Measurements from ENCODE around the gene CCNDBP1.

The CCNDBP1 gene

DNA sequence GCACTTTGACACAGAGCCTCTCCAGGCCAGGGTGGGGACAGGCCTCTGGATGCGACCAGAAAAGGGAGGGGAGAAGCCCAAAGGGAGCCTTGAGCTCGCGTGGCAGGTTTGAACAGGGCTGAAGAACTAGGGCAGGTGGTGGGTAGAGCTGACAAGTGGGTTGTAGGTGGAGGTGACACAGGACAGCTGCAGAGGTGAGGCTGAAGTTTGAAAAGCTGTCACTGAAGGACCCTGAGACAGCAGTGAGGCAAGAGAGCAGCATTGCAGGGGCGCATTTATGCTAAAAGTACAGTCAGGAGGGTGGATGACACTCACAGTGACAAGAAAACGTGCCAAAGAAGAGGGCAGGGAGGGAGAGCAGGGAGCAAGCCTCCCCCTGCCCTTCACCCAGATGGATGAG, 57.4 kb downstream of the CCNDBP1 start:
- TF ChIP-seq, protein P1, sequence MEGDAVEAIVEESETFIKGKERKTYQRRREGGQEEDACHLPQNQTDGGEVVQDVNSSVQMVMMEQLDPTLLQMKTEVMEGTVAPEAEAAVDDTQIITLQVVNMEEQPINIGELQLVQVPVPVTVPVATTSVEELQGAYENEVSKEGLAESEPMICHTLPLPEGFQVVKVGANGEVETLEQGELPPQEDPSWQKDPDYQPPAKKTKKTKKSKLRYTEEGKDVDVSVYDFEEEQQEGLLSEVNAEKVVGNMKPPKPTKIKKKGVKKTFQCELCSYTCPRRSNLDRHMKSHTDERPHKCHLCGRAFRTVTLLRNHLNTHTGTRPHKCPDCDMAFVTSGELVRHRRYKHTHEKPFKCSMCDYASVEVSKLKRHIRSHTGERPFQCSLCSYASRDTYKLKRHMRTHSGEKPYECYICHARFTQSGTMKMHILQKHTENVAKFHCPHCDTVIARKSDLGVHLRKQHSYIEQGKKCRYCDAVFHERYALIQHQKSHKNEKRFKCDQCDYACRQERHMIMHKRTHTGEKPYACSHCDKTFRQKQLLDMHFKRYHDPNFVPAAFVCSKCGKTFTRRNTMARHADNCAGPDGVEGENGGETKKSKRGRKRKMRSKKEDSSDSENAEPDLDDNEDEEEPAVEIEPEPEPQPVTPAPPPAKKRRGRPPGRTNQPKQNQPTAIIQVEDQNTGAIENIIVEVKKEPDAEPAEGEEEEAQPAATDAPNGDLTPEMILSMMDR (IDR thresholded peaks at IDR 0.05; ENCODE audit: low read depth, low read length): no peak
- TF ChIP-seq EZH2phosphoT487 (IDR thresholded peaks at IDR 0.05; ENCODE audit: low read depth): no peak
- no peaks in the 10 kb centered on the region for H3K79me2 ChIP-seq (ENCODE audit: low read length)
- H3K27me3 ChIP-seq (ENCODE audit: low read depth, low read length): no peaks in the 10 kb centered on the region
- H3K4me1 ChIP-seq (ENCODE audit: low read length): peaks cover 5% of the 10 kb centered on the region
- H3K9me3 ChIP-seq (ENCODE audit: insufficient read depth, low read length): no peaks in the 10 kb centered on the region
- no peak overlapping the region for H3K9ac ChIP-seq (ENCODE audit: low read length)
- H3K4me3 ChIP-seq (ENCODE audit: low read length): no peak overlapping the region
- peaks cover 8% of the 10 kb centered on the region for H3K36me3 ChIP-seq (replicated peaks; ENCODE audit: low read depth, low read length)
- H2AFZ ChIP-seq (ENCODE audit: low read depth, low read length): no peak overlapping the region
- H3K27ac ChIP-seq (ENCODE audit: low read length): no peak overlapping the region
- H4K20me1 ChIP-seq (ENCODE audit: insufficient read depth, low read length): no peaks in the 10 kb centered on the region
- no peak overlapping the region for H3K4me2 ChIP-seq (ENCODE audit: low read length)

DNA sequence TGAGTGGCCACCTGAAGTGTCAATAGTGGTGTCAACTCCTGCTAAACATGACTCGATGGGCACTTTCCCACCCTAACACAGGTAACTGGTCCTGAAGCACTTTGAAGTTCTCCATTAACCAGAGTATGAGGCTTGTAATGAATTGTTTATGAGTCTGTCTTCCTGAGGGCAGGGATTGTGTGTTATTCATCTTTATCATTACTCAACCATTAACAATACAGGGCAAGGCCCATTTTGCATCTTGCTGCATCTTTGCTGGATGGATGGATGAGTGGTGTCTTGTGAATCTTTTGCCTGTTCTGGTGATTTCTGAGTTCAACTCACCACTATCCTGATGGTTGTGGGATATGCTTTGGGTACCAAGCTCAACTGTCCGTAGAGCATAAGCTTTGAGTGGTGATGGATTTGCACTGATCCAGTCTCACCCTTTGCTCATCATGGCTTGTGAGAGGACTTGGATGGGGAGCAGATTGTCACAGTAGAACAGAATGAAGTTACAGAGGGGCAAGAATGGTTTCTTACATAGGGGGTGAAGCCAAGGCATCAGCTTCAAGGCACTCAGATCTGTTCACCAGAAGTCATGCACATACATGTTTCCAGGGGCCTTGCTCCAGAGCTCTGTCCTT, 57.9 kb downstream of the CCNDBP1 start:
- no peaks in the 10 kb centered on the region for H3K79me2 ChIP-seq (ENCODE audit: low read length)
- H3K27ac ChIP-seq (ENCODE audit: low read length): no peak overlapping the region
- no peak for TF ChIP-seq EZH2phosphoT487 (IDR thresholded peaks at IDR 0.05; ENCODE audit: low read depth)
- TF ChIP-seq, protein P1 (IDR thresholded peaks at IDR 0.05; ENCODE audit: low read depth, low read length): no peak
- no peak overlapping the region for H3K4me3 ChIP-seq (ENCODE audit: low read length)
- H3K9ac ChIP-seq (ENCODE audit: low read length): no peak overlapping the region
- no peaks in the 10 kb centered on the region for H3K9me3 ChIP-seq (ENCODE audit: insufficient read depth, low read length)
- H3K4me2 ChIP-seq (ENCODE audit: low read length): no peak overlapping the region
- H4K20me1 ChIP-seq (ENCODE audit: insufficient read depth, low read length): no peaks in the 10 kb centered on the region
- no peaks in the 10 kb centered on the region for H3K27me3 ChIP-seq (ENCODE audit: low read depth, low read length)
- H3K36me3 ChIP-seq (replicated peaks; ENCODE audit: low read depth, low read length): peaks cover 8% of the 10 kb centered on the region
- no peak overlapping the region for H2AFZ ChIP-seq (ENCODE audit: low read depth, low read length)
- H3K4me1 ChIP-seq (ENCODE audit: low read length): peaks cover 10% of the 10 kb centered on the region

DNA sequence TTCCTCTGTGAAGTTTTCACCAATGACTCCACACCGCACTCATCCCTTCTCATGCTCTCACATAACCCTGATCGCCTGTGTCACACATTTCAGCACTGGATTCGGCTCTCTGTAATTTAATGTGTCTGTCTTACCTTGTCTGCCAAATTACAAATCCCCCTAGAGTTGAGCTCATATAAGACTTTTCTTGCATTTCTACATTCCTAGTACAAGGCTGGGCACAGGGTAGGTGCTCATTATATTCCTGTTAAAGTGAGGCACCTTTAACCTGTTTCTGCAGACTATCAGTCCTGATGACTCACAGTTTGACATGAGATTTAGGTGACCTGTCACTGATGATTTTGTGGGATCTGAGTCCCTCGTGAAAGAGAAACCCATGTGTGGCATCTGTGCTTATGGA, 58.9 kb downstream of the CCNDBP1 start:
- no peak overlapping the region for H3K27ac ChIP-seq (ENCODE audit: low read length)
- H3K79me2 ChIP-seq (ENCODE audit: low read length): no peaks in the 10 kb centered on the region
- no peaks in the 10 kb centered on the region for H4K20me1 ChIP-seq (ENCODE audit: insufficient read depth, low read length)
- no peak overlapping the region for H2AFZ ChIP-seq (ENCODE audit: low read depth, low read length)
- H3K9ac ChIP-seq (ENCODE audit: low read length): no peak overlapping the region
- no peaks in the 10 kb centered on the region for H3K9me3 ChIP-seq (ENCODE audit: insufficient read depth, low read length)
- no peak for TF ChIP-seq EZH2phosphoT487 (IDR thresholded peaks at IDR 0.05; ENCODE audit: low read depth)
- TF ChIP-seq, protein P1 (IDR thresholded peaks at IDR 0.05; ENCODE audit: low read depth, low read length): no peak
- H3K27me3 ChIP-seq (ENCODE audit: low read depth, low read length): no peaks in the 10 kb centered on the region
- H3K4me2 ChIP-seq (ENCODE audit: low read length): no peak overlapping the region
- H3K36me3 ChIP-seq (replicated peaks; ENCODE audit: low read depth, low read length): peaks cover 8% of the 10 kb centered on the region
- H3K4me3 ChIP-seq (ENCODE audit: low read length): no peak overlapping the region
- peaks cover 20% of the 10 kb centered on the region for H3K4me1 ChIP-seq (ENCODE audit: low read length)

DNA sequence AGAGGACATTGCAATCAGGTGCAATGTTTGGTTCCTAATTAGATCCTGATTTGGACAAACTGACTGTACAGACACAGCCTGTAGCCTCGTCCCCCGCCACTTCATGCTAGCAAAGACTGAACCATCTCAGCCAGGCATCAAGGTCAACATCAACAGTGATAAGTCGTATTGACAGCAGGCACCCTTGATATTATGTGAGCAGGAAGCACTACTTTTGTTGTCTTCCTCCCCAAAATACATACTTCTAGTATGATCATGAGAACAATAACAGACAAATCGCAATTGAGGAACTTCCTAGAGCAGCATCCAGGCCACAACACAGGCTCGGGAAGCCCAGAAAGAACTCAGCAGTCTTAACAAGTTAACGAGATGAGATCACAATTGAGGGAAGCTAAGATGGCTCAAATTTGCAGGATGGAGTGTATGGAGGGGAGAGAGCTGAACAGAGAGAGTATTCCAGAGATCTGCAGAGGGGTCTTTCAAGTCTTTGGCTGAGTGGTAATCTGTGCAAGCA, 61.1 kb downstream of the CCNDBP1 start:
- Histone ChIP-seq H3K4me1 (ENCODE audit: low read length) (peaks cover 42% of the 10 kb centered on the region), H2AFZ (ENCODE audit: low read depth, low read length) (no peak overlapping the region), H3K9me3 (ENCODE audit: insufficient read depth, low read length) (no peaks in the 10 kb centered on the region), H3K79me2 (ENCODE audit: low read length) (no peaks in the 10 kb centered on the region), H3K27ac (ENCODE audit: low read length) (no peak overlapping the region), H3K36me3 (replicated peaks; ENCODE audit: low read depth, low read length) (peaks cover 8% of the 10 kb centered on the region), H3K4me2 (ENCODE audit: low read length) (no peak overlapping the region), H4K20me1 (ENCODE audit: insufficient read depth, low read length) (no peaks in the 10 kb centered on the region), H3K4me3 (ENCODE audit: low read length) (no peak overlapping the region), H3K27me3 (ENCODE audit: low read depth, low read length) (no peaks in the 10 kb centered on the region), H3K9ac (ENCODE audit: low read length) (no peak overlapping the region)
- TF ChIP-seq, protein P1 (IDR thresholded peaks at IDR 0.05; ENCODE audit: low read depth, low read length): no peak
- TF ChIP-seq EZH2phosphoT487 (IDR thresholded peaks at IDR 0.05; ENCODE audit: low read depth): no peak

All from OCI-LY3 (cell line).